Measurements from ENCODE around the gene FOCAD. TPM values are rescaled to one million over a fixed set of nuclear protein-coding genes. Genes with fewer than 3 reads are reported as not detected.

FOCAD gene
- 10 to 100 TPM; 31.8 to 46.7 (median 39.2) TPM for total RNA-seq (2021; fragmentation: NEBNext Ultra II Directional; extraction: Animal tissue kit (Norgen Biotek cat#: 25700))
- long read RNA-seq, full-length matches to known transcripts, result 1 of 22 reads
- long read RNA-seq, partial matches to known transcripts, result 12 of 22 reads
- long read RNA-seq, other reads (novel, unspliced or antisense), result 9 of 22 reads

DNA sequence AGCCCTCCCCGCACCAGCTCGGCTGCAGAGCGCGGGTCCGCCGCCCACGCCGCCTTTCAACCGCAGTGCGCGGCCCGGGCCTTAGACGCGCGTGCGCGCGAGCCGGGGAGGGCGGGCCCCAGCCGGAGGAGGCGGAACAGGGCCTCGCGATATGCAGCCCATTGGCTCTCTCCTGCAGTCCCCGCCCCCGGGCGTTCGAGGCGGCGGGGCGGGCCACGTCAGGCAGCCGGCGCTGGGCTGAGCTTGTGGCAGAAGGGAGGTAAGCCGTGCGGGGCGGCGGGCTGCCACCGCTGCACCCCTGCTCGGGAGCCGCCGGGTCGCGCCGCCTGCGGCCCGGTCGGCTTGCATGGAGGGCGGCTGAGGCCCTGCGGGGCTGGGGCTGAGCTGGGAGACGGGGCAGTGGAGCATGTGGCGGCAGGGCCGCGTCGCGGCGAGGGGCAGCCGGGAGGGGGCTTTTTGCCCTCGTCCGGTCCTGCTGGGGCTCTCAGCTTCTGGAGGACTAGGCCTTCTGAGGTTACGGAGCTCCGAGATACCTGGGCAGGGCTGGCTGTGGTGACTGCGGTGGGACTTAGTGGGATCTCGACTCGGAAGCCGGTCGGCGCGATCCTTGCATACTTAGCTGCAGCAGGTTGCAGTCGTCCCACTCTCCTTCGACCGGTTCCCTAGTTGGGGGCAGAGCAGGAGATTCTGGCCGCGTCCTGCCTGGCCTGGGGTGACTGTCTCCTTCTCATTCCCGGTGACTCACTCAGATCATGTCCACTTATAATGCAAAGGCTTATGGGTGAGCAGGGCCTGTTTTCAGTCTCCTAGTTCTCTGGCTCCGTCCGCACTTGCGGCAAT lies at the start of gene FOCAD:
Gene FOCAD (plus strand): TSS at position 225 of the 840 bp plus-strand sequence. CDS start 31,095 bp downstream, outside the sequence.
- TF ChIP-seq CTCF (IDR thresholded peaks at IDR 0.05), result no peak
- Mint-ChIP-seq H3K4me3 (peak within 1 kb of the TSS; percentile 92), H3K27me3 (ENCODE audit: insufficient read depth) (0 out of 2 replicates have a peak, but pooled peaks cover 2% of the 10 kb centered on the region), H3K36me3 (ENCODE audit: low read depth) (no peaks in the 10 kb centered on the region), H3K9me3 (no peaks in the 10 kb centered on the region), H3K4me1 (ENCODE audit: low read depth) (peaks cover 16% of the 10 kb centered on the region), H3K27ac (peak within 1 kb of the TSS; percentile 95)
- DNase-seq, result peak; percentile 92

DNA sequence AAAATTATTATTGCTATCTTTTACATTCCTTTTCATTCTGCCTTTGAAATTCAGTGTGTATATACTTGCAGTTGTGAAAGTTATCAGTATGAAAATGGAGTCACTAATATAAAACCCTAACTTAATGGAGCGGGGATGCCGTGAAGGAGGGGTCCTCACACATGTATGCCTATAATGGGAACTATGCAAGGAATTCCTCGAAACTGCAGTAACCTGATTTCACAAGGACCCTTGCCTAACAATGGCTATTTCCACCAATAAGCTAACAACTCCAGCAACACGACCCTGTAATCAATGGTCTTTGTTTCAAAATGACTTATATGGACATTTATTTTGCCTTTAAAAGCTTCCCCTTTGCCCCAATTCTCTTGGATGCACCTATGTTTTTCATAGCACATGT lies 49.2 kb upstream of the FOCAD start:
- no peak overlapping the region for H3K27ac Mint-ChIP-seq
- H3K27me3 Mint-ChIP-seq (ENCODE audit: insufficient read depth), result no peaks in the 10 kb centered on the region
- H3K4me3 Mint-ChIP-seq, result no peak overlapping the region
- H3K4me1 Mint-ChIP-seq (ENCODE audit: low read depth), result peaks cover 32% of the 10 kb centered on the region
- no peaks in the 10 kb centered on the region for H3K9me3 Mint-ChIP-seq
- TF ChIP-seq CTCF (IDR thresholded peaks at IDR 0.05), result no peak
- no peak for DNase-seq
- H3K36me3 Mint-ChIP-seq (ENCODE audit: low read depth), result no peaks in the 10 kb centered on the region

DNA sequence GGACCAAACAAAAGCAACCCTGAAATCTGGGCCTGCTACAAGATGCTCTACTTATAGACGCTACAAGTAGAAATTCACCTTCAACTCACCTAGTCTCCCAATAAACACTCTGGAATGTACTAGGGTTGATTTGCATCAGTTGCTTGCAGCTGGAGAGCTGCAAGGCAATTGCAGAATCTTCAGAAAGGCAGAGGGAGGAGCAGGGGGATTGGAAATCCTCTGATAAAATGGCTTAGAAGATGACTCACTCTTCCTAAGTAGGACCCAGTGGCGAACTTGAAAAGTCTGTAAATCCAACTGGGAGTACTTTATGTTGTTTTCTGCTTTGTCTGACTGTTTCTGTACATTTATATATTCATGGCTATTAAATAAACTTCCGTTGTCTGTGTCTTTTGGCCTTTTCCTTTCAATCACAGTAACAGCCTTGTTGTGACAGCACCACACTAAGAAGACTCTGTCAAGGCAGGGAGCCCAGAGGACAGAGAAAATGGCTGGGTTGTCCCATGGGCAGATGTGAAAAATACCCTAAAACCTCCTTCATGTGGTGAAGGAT lies 47.1 kb upstream of the FOCAD start:
- Mint-ChIP-seq H3K9me3 (no peaks in the 10 kb centered on the region), H3K36me3 (ENCODE audit: low read depth) (no peaks in the 10 kb centered on the region), H3K4me3 (no peak overlapping the region), H3K4me1 (ENCODE audit: low read depth) (peaks cover 29% of the 10 kb centered on the region), H3K27me3 (ENCODE audit: insufficient read depth) (peaks cover 3% of the 10 kb centered on the region), H3K27ac (no peak overlapping the region)
- no peak for TF ChIP-seq CTCF (IDR thresholded peaks at IDR 0.05)
- no peak for DNase-seq

- Mint-ChIP-seq H3K4me3 (no peak overlapping the region), H3K9me3 (no peaks in the 10 kb centered on the region), H3K27ac (no peak overlapping the region), H3K27me3 (ENCODE audit: insufficient read depth) (peaks cover 4% of the 10 kb centered on the region), H3K36me3 (ENCODE audit: low read depth) (no peaks in the 10 kb centered on the region), H3K4me1 (ENCODE audit: low read depth) (peaks cover 16% of the 10 kb centered on the region)
- TF ChIP-seq CTCF (IDR thresholded peaks at IDR 0.05), result no peak
- peak; percentile 46 for DNase-seq
Observed at GRCh38 chr9:20640331-20641187, 43.5 kb upstream of the FOCAD start.

- H3K9me3 Mint-ChIP-seq, result no peaks in the 10 kb centered on the region
- H3K27ac Mint-ChIP-seq, result no peak overlapping the region
- no peaks in the 10 kb centered on the region for H3K36me3 Mint-ChIP-seq (ENCODE audit: low read depth)
- no peak overlapping the region for H3K4me3 Mint-ChIP-seq
- peaks cover 13% of the 10 kb centered on the region for H3K4me1 Mint-ChIP-seq (ENCODE audit: low read depth)
- no peak for TF ChIP-seq CTCF (IDR thresholded peaks at IDR 0.05)
- peaks cover 4% of the 10 kb centered on the region for H3K27me3 Mint-ChIP-seq (ENCODE audit: insufficient read depth)
- DNase-seq, result no peak
Observed at GRCh38 chr9:20642045-20642444, 42.0 kb upstream of the FOCAD start.

All from HFFc6 (cell line).